ENCODE results near the gene MAMLD1.

Gene MAMLD1

GRCh38 chrX:150352114-150352513 lies 11.0 kb upstream of the MAMLD1 start:
- DNase-seq (ENCODE audit: extremely low read depth in 1 of 2, low read depth in 1 of 2), result no peak

- DNase-seq (ENCODE audit: extremely low read depth in 1 of 2, low read depth in 1 of 2), result no peak
Measured at GRCh38 chrX:150352581-150352980, 10.5 kb upstream of the MAMLD1 start.

GRCh38 chrX:150355913-150356312 lies 7.2 kb upstream of the MAMLD1 start:
- DNase-seq (ENCODE audit: extremely low read depth in 1 of 2, low read depth in 1 of 2), result no peak

- DNase-seq (ENCODE audit: extremely low read depth in 1 of 2, low read depth in 1 of 2), result no peak
Measured at GRCh38 chrX:150357790-150358189, 5.3 kb upstream of the MAMLD1 start.

GRCh38 chrX:150358651-150359050 lies 4.5 kb upstream of the MAMLD1 start:
- no peak for DNase-seq (ENCODE audit: extremely low read depth in 1 of 2, low read depth in 1 of 2)

GRCh38 chrX:150360331-150360730 lies 2.8 kb upstream of the MAMLD1 start:
- no peak for DNase-seq (ENCODE audit: extremely low read depth in 1 of 2, low read depth in 1 of 2)

GRCh38 chrX:150361070-150361776 lies 1.9 kb upstream of the MAMLD1 start:
- DNase-seq (ENCODE audit: extremely low read depth in 1 of 2, low read depth in 1 of 2), result no peak

- no peak for DNase-seq (ENCODE audit: extremely low read depth in 1 of 2, low read depth in 1 of 2)
Measured at GRCh38 chrX:150361777-150362351, 1.3 kb upstream of the MAMLD1 start.

- no peak for DNase-seq (ENCODE audit: extremely low read depth in 1 of 2, low read depth in 1 of 2)
Measured at GRCh38 chrX:150363561-150364346, 637 bp downstream of the MAMLD1 start.

- DNase-seq (ENCODE audit: extremely low read depth in 1 of 2, low read depth in 1 of 2), result no peak
Measured at GRCh38 chrX:150364347-150365050, 1.4 kb downstream of the MAMLD1 start.

- DNase-seq (ENCODE audit: extremely low read depth in 1 of 2, low read depth in 1 of 2), result no peak
Measured at GRCh38 chrX:150365051-150365989, 2.2 kb downstream of the MAMLD1 start.

GRCh38 chrX:150365990-150366911 lies 3.1 kb downstream of the MAMLD1 start:
- no peak for DNase-seq (ENCODE audit: extremely low read depth in 1 of 2, low read depth in 1 of 2)

GRCh38 chrX:150366951-150367545 lies 3.9 kb downstream of the MAMLD1 start:
- no peak for DNase-seq (ENCODE audit: extremely low read depth in 1 of 2, low read depth in 1 of 2)

- DNase-seq (ENCODE audit: extremely low read depth in 1 of 2, low read depth in 1 of 2), result no peak
Measured at GRCh38 chrX:150370589-150371312, 7.6 kb downstream of the MAMLD1 start.

- DNase-seq (ENCODE audit: extremely low read depth in 1 of 2, low read depth in 1 of 2), result no peak
Measured at GRCh38 chrX:150371877-150372276, 8.8 kb downstream of the MAMLD1 start.

GRCh38 chrX:150372280-150372679 lies 9.2 kb downstream of the MAMLD1 start:
- no peak for DNase-seq (ENCODE audit: extremely low read depth in 1 of 2, low read depth in 1 of 2)

GRCh38 chrX:150372756-150373155 lies 9.6 kb downstream of the MAMLD1 start:
- no peak for DNase-seq (ENCODE audit: extremely low read depth in 1 of 2, low read depth in 1 of 2)

- no peak for DNase-seq (ENCODE audit: extremely low read depth in 1 of 2, low read depth in 1 of 2)
Measured at GRCh38 chrX:150375243-150375770, 12.2 kb downstream of the MAMLD1 start.

Measured in stimulated activated CD8-positive, alpha-beta memory T cell treated with anti-CD3 and anti-CD28 coated beads, Interleukin-7, amount 100 ng/mL, for 48 hours (primary cell).